Fibroblast of pulmonary artery (primary cell): ENCODE results near the gene MAST4.

Experiments
- DNase-seq: peaks from one replicate; pipeline ENCODE4 v3.0.0-alpha.2; 2010; ENCODE audit warnings: low read depth
- H3K4me3 ChIP-seq: replicated peaks from 2 replicates; pipeline ENCODE4 v1.5.1; 2011; ENCODE audit warnings: low read depth, mild to moderate bottlenecking, control low read depth, low read length, moderate library complexity
- CTCF ChIP-seq: IDR thresholded peaks from 2 replicates; pipeline ENCODE4 v1.5.1; 2011; ENCODE audit warnings: mild to moderate bottlenecking, control low read depth, low read length, inconsistent platforms; ENCODE audit errors: missing control alignments

The MAST4 gene

GRCh38 chr5:66840511-66841013 is 244.4 kb downstream of the MAST4 start:
- TF ChIP-seq CTCF = no peak
- H3K4me3 ChIP-seq = no peak overlapping the region
- DNase-seq = no peak

GRCh38 chr5:66841264-66841663 is 245.1 kb downstream of the MAST4 start:
- TF ChIP-seq CTCF = no peak
- DNase-seq = no peak
- H3K4me3 ChIP-seq = no peak overlapping the region

DNA sequence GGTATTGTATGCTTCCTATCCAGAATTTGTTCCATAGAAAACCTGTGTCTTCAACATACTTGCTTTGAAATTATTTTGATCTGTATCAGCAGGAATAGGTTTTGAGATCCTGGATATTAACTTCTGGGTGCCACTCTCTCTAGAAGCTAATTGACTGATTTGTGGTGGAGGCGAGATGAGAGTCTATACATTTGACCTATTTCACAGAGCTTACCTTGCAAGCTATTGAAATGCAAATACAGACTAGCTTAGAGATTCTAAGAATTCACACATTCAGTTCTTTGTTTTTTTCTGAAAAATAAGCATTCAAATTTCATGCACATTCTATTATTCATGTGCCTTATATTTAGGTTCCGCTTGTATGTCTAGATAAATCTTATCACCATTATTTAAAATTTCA is 246.3 kb downstream of the MAST4 start:
- DNase-seq = no peak
- H3K4me3 ChIP-seq = no peak overlapping the region
- no peak for TF ChIP-seq CTCF

GRCh38 chr5:66843065-66843464 is 246.9 kb downstream of the MAST4 start:
- no peak for TF ChIP-seq CTCF
- H3K4me3 ChIP-seq = no peak overlapping the region
- no peak for DNase-seq

GRCh38 chr5:66848749-66849641 is 252.8 kb downstream of the MAST4 start:
- peak; percentile 71 for DNase-seq
- H3K4me3 ChIP-seq = no peak overlapping the region
- no peak for TF ChIP-seq CTCF

GRCh38 chr5:66849803-66850202 is 253.6 kb downstream of the MAST4 start:
- peak; percentile 72 for DNase-seq
- no peak overlapping the region for H3K4me3 ChIP-seq
- no peak for TF ChIP-seq CTCF
